Measurements from ENCODE around the gene SHOC1. TPM values are rescaled to one million over a fixed set of nuclear protein-coding genes. Genes with fewer than 3 reads are reported as not detected.

Gene SHOC1
- polyA plus RNA-seq (2011; rRNA removed) (0.07 and 0.15 TPM in 2 replicates), polyA minus RNA-seq (2011; rRNA and poly(A)+ RNA removed) (0.04 TPM in 1 of 2 replicates, not detected in the other)

GRCh38 chr9:111794835-111795556 lies at the start of gene SHOC1:
SHOC1 (minus strand) TSS chr9:111794937; CDS start chr9:111791418, 3,519 bp downstream.
- peaks cover 10% of the 10 kb centered on the region for H3K9me3 ChIP-seq (ENCODE audit: control insufficient read depth, insufficient read depth, low read length)
- POLR2A ChIA-PET = no interaction called here
- no peak for TF ChIP-seq CTCF (IDR thresholded peaks at IDR 0.05; ENCODE audit: low read depth, low read length)
- no peak within 1 kb of the TSS for H3K27ac ChIP-seq (ENCODE audit: low read depth, low read length)
- no peak for DNase-seq (ENCODE audit: low read depth, low spot score)
- H3K27me3 ChIP-seq (ENCODE audit: control insufficient read depth, insufficient read depth, low read length) = no peaks in the 10 kb centered on the region
- CTCF ChIA-PET = no interaction called here
- H3K4me3 ChIP-seq (ENCODE audit: low read depth, low read length) = no peak within 1 kb of the TSS

GRCh38 chr9:111843971-111844370 lies 49.2 kb upstream of the SHOC1 start:
- Histone ChIP-seq H3K9me3 (ENCODE audit: control insufficient read depth, insufficient read depth, low read length) (peaks cover 3% of the 10 kb centered on the region; the same call in 1 of the 2 replicates), H3K4me3 (ENCODE audit: low read depth, low read length) (no peak overlapping the region), H3K27ac (ENCODE audit: low read depth, low read length) (no peak overlapping the region), H3K27me3 (ENCODE audit: control insufficient read depth, insufficient read depth, low read length) (no peaks in the 10 kb centered on the region)
- TF ChIP-seq CTCF (IDR thresholded peaks at IDR 0.05; ENCODE audit: low read depth, low read length) = no peak
- CTCF ChIA-PET = interaction anchor here (0.5 to 0.6 kb wide), 2 partner anchors 76 to 232 kb away, joined by 3 read pairs; no protein-coding TSS in a partner anchor
- POLR2A ChIA-PET = no interaction called here
- DNase-seq (ENCODE audit: low read depth, low spot score) = no peak

GRCh38 chr9:111842313-111842712 lies 47.6 kb upstream of the SHOC1 start:
- no peak overlapping the region for H3K27ac ChIP-seq (ENCODE audit: low read depth, low read length)
- TF ChIP-seq CTCF (IDR thresholded peaks at IDR 0.05; ENCODE audit: low read depth, low read length) = no peak
- no peak overlapping the region for H3K4me3 ChIP-seq (ENCODE audit: low read depth, low read length)
- POLR2A ChIA-PET = no interaction called here
- CTCF ChIA-PET = no interaction called here
- no peaks in the 10 kb centered on the region for H3K27me3 ChIP-seq (ENCODE audit: control insufficient read depth, insufficient read depth, low read length)
- no peak for DNase-seq (ENCODE audit: low read depth, low spot score)
- H3K9me3 ChIP-seq (ENCODE audit: control insufficient read depth, insufficient read depth, low read length) = peaks cover 3% of the 10 kb centered on the region; the same call in 1 of the 2 replicates

GRCh38 chr9:111840442-111840841 lies 45.7 kb upstream of the SHOC1 start:
- CTCF ChIA-PET = no interaction called here
- no peak for TF ChIP-seq CTCF (IDR thresholded peaks at IDR 0.05; ENCODE audit: low read depth, low read length)
- Histone ChIP-seq H3K9me3 (ENCODE audit: control insufficient read depth, insufficient read depth, low read length) (no peaks in the 10 kb centered on the region), H3K27ac (ENCODE audit: low read depth, low read length) (no peak overlapping the region), H3K27me3 (ENCODE audit: control insufficient read depth, insufficient read depth, low read length) (no peaks in the 10 kb centered on the region), H3K4me3 (ENCODE audit: low read depth, low read length) (no peak overlapping the region)
- no peak for DNase-seq (ENCODE audit: low read depth, low spot score)
- POLR2A ChIA-PET = interaction anchor here (0.5 kb wide), 1 partner anchor 30 kb away, joined by 3 read pairs; no protein-coding TSS in a partner anchor

GRCh38 chr9:111839987-111840386 lies 45.2 kb upstream of the SHOC1 start:
- ChIA-PET CTCF (no interaction called here), POLR2A (no interaction called here)
- no peak for TF ChIP-seq CTCF (IDR thresholded peaks at IDR 0.05; ENCODE audit: low read depth, low read length)
- Histone ChIP-seq H3K9me3 (ENCODE audit: control insufficient read depth, insufficient read depth, low read length) (no peaks in the 10 kb centered on the region), H3K4me3 (ENCODE audit: low read depth, low read length) (no peak overlapping the region), H3K27me3 (ENCODE audit: control insufficient read depth, insufficient read depth, low read length) (no peaks in the 10 kb centered on the region), H3K27ac (ENCODE audit: low read depth, low read length) (no peak overlapping the region)
- no peak for DNase-seq (ENCODE audit: low read depth, low spot score)

Data from AG04450 (cell line).